Fibroblast of villous mesenchyme (primary cell): ENCODE measurements around the gene TRABD2A. TPM values are rescaled to one million over a fixed set of nuclear protein-coding genes. Genes with fewer than 3 reads are reported as not detected.

Source experiments
- DNase-seq: peaks from one replicate; pipeline ENCODE4 v3.0.0-alpha.2; 2010; ENCODE audit warnings: low read depth
- H3K4me3 ChIP-seq: 2 replicates; pipeline ENCODE4 v1.5.1; 2011; ENCODE audit warnings: low read depth, mild to moderate bottlenecking, low read length
- CTCF ChIP-seq: IDR thresholded peaks from 2 replicates; pipeline ENCODE4 v1.5.1; 2012; ENCODE audit warnings: low read depth, mild to moderate bottlenecking, low read length; ENCODE audit not compliant: insufficient read depth
- total RNA-seq: library from RNA; depleted of rRNA; stranded (reverse); fragments of >200 nt; gene quantifications from 2 replicates; pipeline ENCODE4 v1.2.3, GENCODE V29; 2012

The TRABD2A gene
- total RNA-seq, 1 donor: 1.7 TPM

GRCh38 chr2:84796798-84797197, 84.1 kb downstream of the TRABD2A start:
- no peak overlapping the region for H3K4me3 ChIP-seq
- DNase-seq: no peak
- TF ChIP-seq CTCF: no peak

- H3K4me3 ChIP-seq: no peak overlapping the region
- no peak for TF ChIP-seq CTCF
- DNase-seq: no peak
Observed at GRCh38 chr2:84793641-84794040, 87.2 kb downstream of the TRABD2A start.

GRCh38 chr2:84792856-84793522, 87.9 kb downstream of the TRABD2A start:
- no peak for DNase-seq
- no peak for TF ChIP-seq CTCF
- H3K4me3 ChIP-seq: no peak overlapping the region

GRCh38 chr2:84788498-84788897, 92.4 kb downstream of the TRABD2A start:
- no peak for DNase-seq
- no peak for TF ChIP-seq CTCF
- H3K4me3 ChIP-seq: no peak overlapping the region

- DNase-seq: no peak
- H3K4me3 ChIP-seq: no peak overlapping the region
- no peak for TF ChIP-seq CTCF
Observed at GRCh38 chr2:84788027-84788426, 92.9 kb downstream of the TRABD2A start.

GRCh38 chr2:84786601-84787000, 94.3 kb downstream of the TRABD2A start:
- DNase-seq: no peak
- TF ChIP-seq CTCF: no peak
- H3K4me3 ChIP-seq: no peak overlapping the region

GRCh38 chr2:84785950-84786349, 94.9 kb downstream of the TRABD2A start:
- DNase-seq: no peak
- no peak for TF ChIP-seq CTCF
- no peak overlapping the region for H3K4me3 ChIP-seq
